Lung (tissue), 12 donors: ENCODE measurements around the gene APBA2. TPM values are rescaled to one million over a fixed set of nuclear protein-coding genes. Genes with fewer than 3 reads are reported as not detected.

Experiments used
- ATAC-seq: fragments of 200-7000 bp; cut with Tn5 transposase; one replicate; pipeline ENCODE4 v1.9.1; 2020; ENCODE audit warnings: moderate number of reproducible peaks; ENCODE audit not compliant: insufficient read depth, low FRiP score
- DNase-seq, 3 donors: peaks; one replicate each; pipeline ENCODE4 v3.0.0-alpha.2; 2013 to 2017
- H3K27ac ChIP-seq, 2 donors: one replicate each; pipeline ENCODE4 v1.5.1; 2013; ENCODE audit warnings: mild to moderate bottlenecking in 2 of 2, moderate library complexity in 2 of 2, control low read depth in 1 of 2, inconsistent platforms in 1 of 2, low read depth in 1 of 2, low read length in 1 of 2
- H3K27me3 ChIP-seq, 3 donors: one replicate each; pipeline ENCODE4 v1.5.1; 2013; ENCODE audit warnings: low read length in 2 of 3; ENCODE audit not compliant: control insufficient read depth in 3 of 3, insufficient read depth in 3 of 3
- H3K36me3 ChIP-seq, 4 donors: one replicate each; pipeline ENCODE4 v1.5.1; 2013; ENCODE audit warnings: low read length in 4 of 4, mild to moderate bottlenecking in 1 of 4, moderate library complexity in 1 of 4; ENCODE audit not compliant: control insufficient read depth in 4 of 4, insufficient read depth in 4 of 4
- H3K4me1 ChIP-seq, 5 donors: one replicate each; pipeline ENCODE4 v1.5.1; 2013; ENCODE audit warnings: low read length in 5 of 5, mild to moderate bottlenecking in 2 of 5, moderate library complexity in 1 of 5; ENCODE audit not compliant: control insufficient read depth in 5 of 5, insufficient read depth in 5 of 5
- H3K4me3 ChIP-seq: one replicate; pipeline ENCODE4 v1.5.1; 2013; ENCODE audit warnings: mild to moderate bottlenecking, control low read depth, moderate library complexity
- H3K9ac ChIP-seq, 2 donors: one replicate each; pipeline ENCODE4 v1.5.1; 2013; ENCODE audit warnings: low read length in 2 of 2, control low read depth in 1 of 2; ENCODE audit not compliant: insufficient read depth in 1 of 2
- H3K9me3 ChIP-seq, 4 donors: one replicate each; pipeline ENCODE4 v1.5.1; 2013; ENCODE audit warnings: low read length in 3 of 4, mild to moderate bottlenecking in 1 of 4, moderate library complexity in 1 of 4; ENCODE audit not compliant: control insufficient read depth in 4 of 4, insufficient read depth in 3 of 4
- CTCF ChIP-seq: IDR thresholded peaks from 2 replicates; pipeline ENCODE4 v1.5.1; 2012; ENCODE audit warnings: mild to moderate bottlenecking; ENCODE audit errors: control extremely low read depth, extremely low read depth
- WGBS, 2 donors: extraction: QIAGEN DNeasy Blood & Tissue Kit; methylation state at CpG; one replicate each; pipeline ENCODE4 v1.1.7; 2013; 5-methylcytosine and 5-hydroxymethylcytosine counted together
- polyA plus RNA-seq, 2 donors: library from polyadenylated mRNA; stranded (reverse); fragments of 200-250 nt; gene quantifications; one replicate each; pipeline ENCODE4 v1.2.1, GENCODE V29; 2013
- total RNA-seq, 2 donors: library from RNA; depleted of rRNA in 1 of 2; stranded (reverse); fragments of >200 nt in 1 of 2; gene quantifications; one replicate each; pipeline ENCODE4 v1.2.1, GENCODE V29; 2014 to 2021
- donor health status: control.
- donor health status: control.
- donor health status: Bipolar disorder and iron deficiency.
- donor health status: healthy.
- donor health status: DM: yes; HTN: yes; CAD: no.

Gene APBA2
- total and polyA plus RNA-seq, 4 donors = 1.6 to 18.3 (median 4.5) TPM

- TF ChIP-seq CTCF = no peak
- peaks cover 0 to 5% (median 1%) of the 10 kb centered on the region in 4 donors for H3K36me3 ChIP-seq
- no peak for ATAC-seq
- H3K4me1 ChIP-seq = no peaks in the 10 kb centered on the region
- no peaks in the 10 kb centered on the region for H3K27me3 ChIP-seq
- H3K9ac ChIP-seq = no peak overlapping the region
- H3K27ac ChIP-seq = no peak overlapping the region
- no peaks in the 10 kb centered on the region for H3K9me3 ChIP-seq
- WGBS, 2 donors = 92 to 95% methylated on average over 6 of the region's 6 CpGs
- H3K4me3 ChIP-seq = no peak overlapping the region
- no peak for DNase-seq
Observed at GRCh38 chr15:29104566-29104880, 218.7 kb downstream of the APBA2 start.

GRCh38 chr15:29105151-29105854 is 219.5 kb downstream of the APBA2 start:
- Histone ChIP-seq H3K36me3 (peaks cover 0 to 5% (median 1%) of the 10 kb centered on the region in 4 donors), H3K27ac (no peak overlapping the region), H3K27me3 (no peaks in the 10 kb centered on the region), H3K4me3 (no peak overlapping the region), H3K4me1 (no peaks in the 10 kb centered on the region), H3K9ac (no peak overlapping the region), H3K9me3 (no peaks in the 10 kb centered on the region)
- DNase-seq (no peak), ATAC-seq (no peak)
- 86 to 92% methylated on average over 22 of the region's 22 CpGs for WGBS, 2 donors
- no peak for TF ChIP-seq CTCF

- 91 to 94% methylated on average over 4 of the region's 4 CpGs for WGBS, 2 donors
- H3K27me3 ChIP-seq = no peaks in the 10 kb centered on the region
- no peak overlapping the region for H3K27ac ChIP-seq
- H3K9me3 ChIP-seq = no peaks in the 10 kb centered on the region
- H3K4me3 ChIP-seq = no peak overlapping the region
- no peaks in the 10 kb centered on the region for H3K4me1 ChIP-seq
- no peak for DNase-seq
- H3K9ac ChIP-seq = no peak overlapping the region
- no peak for ATAC-seq
- TF ChIP-seq CTCF = no peak
- H3K36me3 ChIP-seq = peaks cover 0 to 5% (median 1%) of the 10 kb centered on the region in 4 donors
Observed at GRCh38 chr15:29106116-29106515, 220.3 kb downstream of the APBA2 start.
